K562 treated with DMSO at 1 percent for 48 hours (cell line): ENCODE results near the gene PIGN. TPM values are rescaled to one million over a fixed set of nuclear protein-coding genes. Genes with fewer than 3 reads are reported as not detected.

Source experiments
- total RNA-seq: library from RNA; unstranded; fragments of 300-600 nt; gene quantifications from 2 replicates; pipeline ENCODE4 v1.2.3, GENCODE V29; 2022; ENCODE audit warnings: low replicate concordance; ENCODE audit errors: extremely low read depth

PIGN gene
- not detected in 2 replicates for total RNA-seq

GRCh38 chr18:62186774-62187542 lies at the start of gene PIGN, which contains the start of gene RELCH:
Gene PIGN (minus strand): TSS chr18:62187056. CDS start chr18:62161353, 25,703 bp downstream.
Gene RELCH (plus strand): TSS chr18:62187255. CDS start chr18:62187506, 251 bp downstream.

Other genes starting within 250 kb of the PIGN start
- gene RELCH, start 199 bp upstream of the PIGN start, total RNA-seq: not detected in 2 replicates
- gene TNFRSF11A, start 138.3 kb upstream of the PIGN start, total RNA-seq: not detected in 2 replicates